Upper lobe of right lung (tissue), 1 donor: ENCODE data around the gene CYP20A1. TPM values are rescaled to one million over a fixed set of nuclear protein-coding genes. Genes with fewer than 3 reads are reported as not detected.
A peak's percentile ranks its signal among the peaks of the same experiment; 100 is the strongest.
"Not testable (repeated sequence)": the region's sequence is repeated elsewhere in the genome, so short reads cannot be mapped to it uniquely, and the experiment has no call there.

Experiments used
- ATAC-seq: fragments of 200-7000 bp; cut with Tn5 transposase; one replicate; pipeline ENCODE4 v1.9.1; 2020; ENCODE audit warnings: mild to moderate bottlenecking, moderate library complexity
- DNase-seq: peaks from one replicate; pipeline ENCODE4 v3.0.0-alpha.2; 2020
- H3K27ac ChIP-seq: fragments of 200-600 bp; one replicate; pipeline ENCODE4 v1.8.0; 2022
- H3K27me3 ChIP-seq: fragments of 200-600 bp; one replicate; pipeline ENCODE4 v1.8.0; 2022; ENCODE audit warnings: mild to moderate bottlenecking
- H3K36me3 ChIP-seq: fragments of 200-600 bp; one replicate; pipeline ENCODE4 v1.8.0; 2022
- H3K4me1 ChIP-seq: fragments of 200-600 bp; one replicate; pipeline ENCODE4 v1.8.0; 2022
- H3K4me3 ChIP-seq: fragments of 200-600 bp; one replicate; pipeline ENCODE4 v1.8.0; 2022; ENCODE audit warnings: mild to moderate bottlenecking
- H3K9me3 ChIP-seq: fragments of 200-600 bp; one replicate; pipeline ENCODE4 v1.8.0; 2022
- intact Hi-C: fragments of 100-400 bp; cut with DNase I; formaldehyde crosslinking; loops from one replicate; pipeline ENCODE4 v1.11.0; 2022
- total RNA-seq: library from RNA; stranded (reverse); fragmentation: NEBNext Ultra II Directional; extraction: Animal tissue kit (Norgen Biotek cat#: 25700); gene quantifications from one replicate; pipeline ENCODE4 v1.2.1, GENCODE V29; 2021
- TF ChIP-seq, protein P1 (sequence below): fragments of 200-600 bp; IDR thresholded peaks from one replicate; pipeline ENCODE4 v1.8.0; 2022; ENCODE audit warnings: antibody characterized with exemption
- donor health status: DM: no; HTN: yes; CAD: no; lungs with severe emphysema.

The CYP20A1 gene
- total RNA-seq, 1 donor from 2014 or later, result 35.0 TPM

DNA sequence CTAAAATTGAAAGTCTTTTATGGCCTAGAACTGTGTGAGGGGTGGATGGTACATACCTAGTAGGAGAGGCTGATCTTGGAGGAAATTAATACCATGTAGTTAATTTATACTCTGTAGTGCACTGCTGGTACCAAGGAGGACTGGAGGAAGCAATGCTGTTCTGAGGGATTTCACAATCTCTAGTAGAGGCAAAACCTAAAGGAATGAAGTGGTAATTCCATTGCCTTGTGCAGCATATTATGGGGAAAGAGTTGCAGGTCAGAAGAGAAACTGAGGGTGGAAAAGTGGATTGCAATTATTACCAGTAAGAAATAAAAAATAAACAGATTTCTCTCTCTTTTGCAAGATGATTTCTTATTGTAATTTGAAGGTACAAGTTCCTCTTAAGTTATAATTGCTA is 91.6 kb downstream of the CYP20A1 start:
- H3K27me3 ChIP-seq, result no peaks in the 10 kb centered on the region
- H3K4me3 ChIP-seq, result no peak overlapping the region
- intact Hi-C loops, result no loop called here
- no peaks in the 10 kb centered on the region for H3K9me3 ChIP-seq
- H3K27ac ChIP-seq, result no peak overlapping the region
- DNase-seq (no peak), ATAC-seq (no peak)
- TF ChIP-seq, protein P1, sequence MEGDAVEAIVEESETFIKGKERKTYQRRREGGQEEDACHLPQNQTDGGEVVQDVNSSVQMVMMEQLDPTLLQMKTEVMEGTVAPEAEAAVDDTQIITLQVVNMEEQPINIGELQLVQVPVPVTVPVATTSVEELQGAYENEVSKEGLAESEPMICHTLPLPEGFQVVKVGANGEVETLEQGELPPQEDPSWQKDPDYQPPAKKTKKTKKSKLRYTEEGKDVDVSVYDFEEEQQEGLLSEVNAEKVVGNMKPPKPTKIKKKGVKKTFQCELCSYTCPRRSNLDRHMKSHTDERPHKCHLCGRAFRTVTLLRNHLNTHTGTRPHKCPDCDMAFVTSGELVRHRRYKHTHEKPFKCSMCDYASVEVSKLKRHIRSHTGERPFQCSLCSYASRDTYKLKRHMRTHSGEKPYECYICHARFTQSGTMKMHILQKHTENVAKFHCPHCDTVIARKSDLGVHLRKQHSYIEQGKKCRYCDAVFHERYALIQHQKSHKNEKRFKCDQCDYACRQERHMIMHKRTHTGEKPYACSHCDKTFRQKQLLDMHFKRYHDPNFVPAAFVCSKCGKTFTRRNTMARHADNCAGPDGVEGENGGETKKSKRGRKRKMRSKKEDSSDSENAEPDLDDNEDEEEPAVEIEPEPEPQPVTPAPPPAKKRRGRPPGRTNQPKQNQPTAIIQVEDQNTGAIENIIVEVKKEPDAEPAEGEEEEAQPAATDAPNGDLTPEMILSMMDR, result no peak
- peaks cover 18% of the 10 kb centered on the region for H3K4me1 ChIP-seq
- no peaks in the 10 kb centered on the region for H3K36me3 ChIP-seq

DNA sequence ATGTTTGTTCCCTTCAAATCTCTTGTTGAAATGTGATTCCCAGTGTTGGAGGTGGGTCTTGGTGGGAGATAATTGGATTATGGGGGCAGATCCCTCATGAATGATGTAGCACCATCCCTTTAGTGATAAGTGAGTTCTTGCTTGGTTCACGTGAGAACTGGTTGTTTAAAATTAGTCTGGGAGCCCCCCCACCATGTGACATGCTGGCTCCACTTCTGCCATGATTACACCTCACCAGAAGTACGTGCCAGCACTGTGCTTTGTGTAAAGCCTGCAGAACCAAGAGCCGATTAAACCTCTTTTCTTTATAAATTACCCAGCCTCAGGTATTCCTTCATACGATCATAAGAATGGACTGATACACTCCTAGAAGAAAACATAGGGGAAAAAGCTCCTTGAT is 99.5 kb downstream of the CYP20A1 start:
- DNase-seq (no peak), ATAC-seq (no peak)
- TF ChIP-seq, protein P1, result no peak
- intact Hi-C loops, result no loop called here
- Histone ChIP-seq H3K9me3 (no peaks in the 10 kb centered on the region), H3K4me3 (no peak overlapping the region), H3K4me1 (peaks cover 18% of the 10 kb centered on the region), H3K27me3 (no peaks in the 10 kb centered on the region), H3K36me3 (no peaks in the 10 kb centered on the region), H3K27ac (no peak overlapping the region)

DNA sequence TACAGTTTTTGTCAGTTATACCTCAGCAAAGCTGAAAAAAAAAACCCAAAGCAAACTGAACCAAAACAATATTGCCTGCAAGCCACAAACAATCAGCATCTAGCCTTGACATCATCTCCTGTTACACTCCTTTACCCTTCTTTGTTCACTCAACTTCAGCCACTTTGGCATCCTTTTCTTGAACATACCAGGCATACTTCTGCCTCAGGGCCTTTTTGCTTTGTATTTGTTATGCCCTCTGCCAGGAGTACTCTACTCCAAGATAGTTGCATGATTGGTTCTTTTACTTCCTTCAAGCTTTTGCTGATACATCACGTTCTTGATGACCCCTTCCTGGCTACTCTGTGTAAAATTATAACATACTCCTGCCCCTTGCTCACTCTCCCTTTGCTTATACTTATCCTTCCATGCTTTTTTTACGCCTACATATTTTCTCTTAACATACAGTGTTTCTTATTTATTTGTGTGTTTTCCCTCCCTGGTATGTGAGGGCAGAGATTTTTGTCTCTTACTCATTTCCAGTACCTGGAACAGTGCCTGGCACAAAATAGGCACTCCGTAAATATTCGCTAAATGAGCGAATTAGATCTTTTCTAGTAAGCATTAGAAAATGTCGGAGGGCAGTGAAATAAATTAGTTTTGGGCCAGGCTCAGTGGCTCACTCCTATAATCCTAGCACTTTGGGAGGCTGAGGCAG is 102.1 kb downstream of the CYP20A1 start:
- Histone ChIP-seq H3K4me1 (peaks cover 18% of the 10 kb centered on the region), H3K36me3 (no peaks in the 10 kb centered on the region), H3K27ac (peak overlapping the region; percentile 26), H3K27me3 (no peaks in the 10 kb centered on the region), H3K4me3 (no peak overlapping the region), H3K9me3 (no peaks in the 10 kb centered on the region)
- TF ChIP-seq, protein P1, result no peak
- intact Hi-C loops, result no loop called here
- DNase-seq (no peak), ATAC-seq (peak; percentile 94)

DNA sequence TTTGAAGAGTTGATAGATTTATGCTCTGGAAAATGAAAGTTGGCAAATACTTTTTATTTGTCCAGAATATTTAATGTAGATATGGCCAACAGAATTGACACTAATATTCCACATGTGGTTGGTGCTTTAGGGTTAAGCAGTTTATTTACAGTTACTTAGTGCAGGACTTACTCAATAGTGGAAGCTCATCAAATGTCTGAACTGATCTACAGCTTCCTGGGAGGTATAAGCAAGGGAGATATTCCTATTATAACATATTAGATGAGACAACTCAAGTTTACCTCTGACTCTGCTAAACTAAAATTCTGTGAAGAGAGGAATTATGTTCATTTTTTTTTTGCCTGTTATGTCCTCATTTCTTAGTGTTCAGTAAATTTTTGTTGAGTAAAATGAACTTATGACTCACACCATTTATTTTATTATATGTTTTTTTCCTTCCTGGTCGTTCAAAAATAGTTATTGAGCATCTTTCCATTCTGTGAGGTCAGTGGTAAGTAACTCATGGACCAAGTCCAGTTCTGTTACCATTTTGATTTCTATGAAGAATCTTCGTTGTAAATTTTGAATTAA is 103.0 kb downstream of the CYP20A1 start:
- no peak overlapping the region for H3K27ac ChIP-seq
- TF ChIP-seq, protein P1, result no peak
- peaks cover 18% of the 10 kb centered on the region for H3K4me1 ChIP-seq
- DNase-seq (no peak), ATAC-seq (no peak)
- intact Hi-C loops, result no loop called here
- no peaks in the 10 kb centered on the region for H3K27me3 ChIP-seq
- H3K4me3 ChIP-seq, result no peak overlapping the region
- no peaks in the 10 kb centered on the region for H3K9me3 ChIP-seq
- H3K36me3 ChIP-seq, result no peaks in the 10 kb centered on the region

DNA sequence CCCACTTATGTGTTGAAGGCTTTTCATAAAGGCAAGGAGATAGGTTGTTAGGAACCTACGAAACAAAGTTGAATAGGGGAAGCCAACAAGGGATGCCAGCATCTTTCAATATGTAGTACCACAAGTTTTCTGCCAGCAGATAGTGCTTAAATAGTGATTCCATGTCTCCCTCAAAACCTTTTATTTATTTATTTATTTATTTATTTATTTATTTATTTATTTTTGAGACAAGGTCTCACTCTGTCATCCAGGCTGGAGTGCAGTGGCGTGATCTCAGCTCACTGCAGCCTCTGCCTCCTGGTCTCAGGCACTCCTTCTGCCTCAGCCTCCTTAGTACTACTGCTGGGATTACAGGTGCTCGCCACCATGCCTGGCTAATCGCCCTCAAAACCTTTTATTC is 103.6 kb downstream of the CYP20A1 start:
- H3K4me1 ChIP-seq, result peaks cover 18% of the 10 kb centered on the region
- H3K27me3 ChIP-seq, ATAC-seq, H3K27ac ChIP-seq, DNase-seq, H3K9me3 ChIP-seq, H3K36me3 ChIP-seq, H3K4me3 ChIP-seq, intact Hi-C loops: not testable (repeated sequence)

DNA sequence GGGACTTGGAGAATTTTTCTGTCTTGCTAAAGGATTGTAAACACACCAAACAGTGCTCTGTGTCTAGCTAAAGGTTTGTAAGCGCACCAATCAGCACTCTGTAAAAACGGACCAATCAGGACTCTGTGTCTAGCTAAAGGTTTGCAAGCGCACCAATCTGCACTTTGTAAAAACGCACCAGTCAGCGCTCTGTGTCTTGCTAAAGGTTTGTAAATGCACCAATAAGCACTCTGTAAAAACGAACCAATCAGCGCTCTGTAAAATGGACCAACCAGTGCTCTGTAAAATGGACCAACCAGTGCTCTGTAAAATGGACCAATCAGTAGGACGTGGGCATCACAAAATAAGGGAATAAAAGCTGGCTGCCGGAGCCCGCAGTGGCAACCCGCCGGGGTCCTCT is 105.8 kb downstream of the CYP20A1 start:
- no peaks in the 10 kb centered on the region for H3K27me3 ChIP-seq
- TF ChIP-seq, protein P1, result no peak

More for the DNA sequence above, 105.8 kb downstream of the CYP20A1 start:
- intact Hi-C loops, result no loop called here
- Histone ChIP-seq H3K4me3 (no peak overlapping the region), H3K9me3 (no peaks in the 10 kb centered on the region), H3K27ac (no peak overlapping the region), H3K36me3 (no peaks in the 10 kb centered on the region), H3K4me1 (peaks cover 18% of the 10 kb centered on the region)
- ATAC-seq, result no peak
- no peak for DNase-seq
